H1 (cell line): ENCODE data around the gene GRXCR2. TPM values are rescaled to one million over a fixed set of nuclear protein-coding genes. Genes with fewer than 3 reads are reported as not detected.

Experiments
- CTCF ChIA-PET: fragments of 300-600 bp; sonication (Branson Sonifier 250); formaldehyde crosslinking; loops from one replicate; lab custom pipeline; 2021; ENCODE audit not compliant: partially characterized antibody; lab: Charles Lee
- POLR2A ChIA-PET: fragments of 300-600 bp; sonication (Branson Sonifier 250); formaldehyde crosslinking; loops from one replicate; lab custom pipeline; 2021; ENCODE audit warnings: inconsistent platforms; ENCODE audit not compliant: partially characterized antibody; lab: Charles Lee
- DNase-seq, 2 experiments: peaks; one replicate each; pipeline versions ENCODE4 v3.0.0 to v3.0.0-alpha.2; 2010 to 2022; ENCODE audit warnings: low spot score in 2 of 2, low read depth in 1 of 2, mixed read lengths in 1 of 2
- FAIRE-seq: peaks from 2 replicates; lab custom pipeline; 2011; peaks lifted over from hg19 to GRCh38; lab: Jason Lieb, UNC
- H2AFZ ChIP-seq: 2 replicates; pipeline ENCODE4 v1.8.1; 2012; ENCODE audit warnings: low read length, inconsistent platforms
- H2AK5ac ChIP-seq: 2 replicates; pipeline ENCODE4 v1.6.1; 2013; ENCODE audit warnings: low read depth, low read length
- H2BK120ac ChIP-seq: replicated peaks from 2 replicates; pipeline ENCODE3; 2013; ENCODE audit warnings: low read depth, low read length, inconsistent platforms
- H2BK12ac ChIP-seq: 2 replicates; pipeline ENCODE4 v1.6.1; 2013; ENCODE audit warnings: low read depth, low read length
- H2BK15ac ChIP-seq: 2 replicates; pipeline ENCODE4 v1.6.1; 2013; ENCODE audit warnings: low read length
- H2BK20ac ChIP-seq: 2 replicates; pipeline ENCODE4 v1.6.1; 2013; ENCODE audit warnings: low read length
- H2BK5ac ChIP-seq: 2 replicates; pipeline ENCODE4 v1.6.1; 2013; ENCODE audit warnings: low read depth, low read length
- H3K14ac ChIP-seq: 2 replicates; pipeline ENCODE4 v1.6.1; 2013; ENCODE audit warnings: inconsistent platforms; ENCODE audit not compliant: insufficient read length
- H3K18ac ChIP-seq: 2 replicates; pipeline ENCODE4 v1.6.1; 2013; ENCODE audit warnings: low read length; ENCODE audit errors: extremely low read depth
- H3K23ac ChIP-seq: 2 replicates; pipeline ENCODE4 v1.6.1; 2013; ENCODE audit warnings: inconsistent platforms; ENCODE audit not compliant: insufficient read length
- H3K23me2 ChIP-seq: 2 replicates; pipeline ENCODE4 v1.6.1; 2013; ENCODE audit warnings: low read depth, low read length
- H3K27ac ChIP-seq: 2 replicates; pipeline ENCODE4 v1.6.1; 2011; ENCODE audit warnings: low read depth, low read length, inconsistent platforms
- H3K27me3 ChIP-seq, 4 experiments: replicated peaks in 1 of 4; 1 replicate in 1 of 4; 2 replicates in 3 of 4; pipeline versions ENCODE4 v1.6.1 to v1.8.1; 2011 to 2013; ENCODE audit warnings: low read length in 3 of 4, mild to moderate bottlenecking in 3 of 4, inconsistent platforms in 2 of 4, mixed read lengths in 2 of 4, moderate library complexity in 1 of 4; ENCODE audit not compliant: control insufficient read depth in 3 of 4, insufficient read depth in 3 of 4; ENCODE audit errors: extremely low read depth in 1 of 4
- H3K36me3 ChIP-seq, 4 experiments: 2 replicates each; pipeline versions ENCODE4 v1.6.1 to v1.8.1; 2011 to 2013; ENCODE audit warnings: mild to moderate bottlenecking in 4 of 4, low read length in 3 of 4, moderate library complexity in 2 of 4, control low read depth in 1 of 4, inconsistent platforms in 1 of 4; ENCODE audit not compliant: insufficient read depth in 4 of 4, control insufficient read depth in 2 of 4
- H3K4ac ChIP-seq: replicated peaks from 2 replicates; pipeline ENCODE3; 2013; ENCODE audit warnings: low read length, low read depth, mixed read lengths, inconsistent platforms; ENCODE audit not compliant: insufficient read length
- H3K4me1 ChIP-seq, 4 experiments: replicated peaks in 1 of 4; 1 replicate in 1 of 4; 2 replicates in 3 of 4; pipeline versions ENCODE4 v1.6.1 to v1.8.1; 2011 to 2013; ENCODE audit warnings: low read length in 3 of 4, inconsistent platforms in 2 of 4, mixed read lengths in 1 of 4; ENCODE audit not compliant: insufficient read depth in 4 of 4, control insufficient read depth in 3 of 4
- H3K4me2 ChIP-seq, 2 experiments: 2 replicates each; pipeline versions ENCODE4 v1.6.1 to v1.8.1; 2011 to 2013; ENCODE audit warnings: low read depth in 2 of 2, low read length in 2 of 2, control low read depth in 1 of 2, inconsistent platforms in 1 of 2, mild to moderate bottlenecking in 1 of 2; ENCODE audit not compliant: insufficient read depth in 1 of 2
- H3K4me3 ChIP-seq, 4 experiments: fragments of 200-600, 300-600 bp in 1 of 4; sonication (generic), shearing (Covaris generic), sonication (Bioruptor Twin) in 1 of 4; 2 replicates each; pipeline versions ENCODE4 v1.5.1 to v1.8.1; 2011 to 2016; ENCODE audit warnings: low read length in 4 of 4, low read depth in 3 of 4, control low read depth in 2 of 4, inconsistent platforms in 2 of 4, mild to moderate bottlenecking in 2 of 4, mixed read lengths in 1 of 4, moderate library complexity in 1 of 4; ENCODE audit not compliant: insufficient read depth in 2 of 4; ENCODE audit errors: extremely low read depth in 1 of 4
- H3K56ac ChIP-seq: replicated peaks from 2 replicates; pipeline ENCODE3; 2013; ENCODE audit warnings: low read depth, mild to moderate bottlenecking, mixed read lengths, low read length, inconsistent platforms; ENCODE audit not compliant: insufficient read length
- H3K79me1 ChIP-seq: 2 replicates; pipeline ENCODE4 v1.6.1; 2013; ENCODE audit warnings: low read depth, low read length, control low read depth
- H3K79me2 ChIP-seq, 2 experiments: 2 replicates each; pipeline versions ENCODE4 v1.6.1 to v1.8.1; 2012 to 2013; ENCODE audit warnings: low read length in 2 of 2, mild to moderate bottlenecking in 2 of 2, inconsistent platforms in 1 of 2; ENCODE audit not compliant: insufficient read depth in 2 of 2, control insufficient read depth in 1 of 2
- H3K9ac ChIP-seq, 4 experiments: replicated peaks in 1 of 4; 1 replicate in 1 of 4; 2 replicates in 3 of 4; pipeline versions ENCODE4 v1.6.1 to v1.8.1; 2011 to 2013; ENCODE audit warnings: low read depth in 3 of 4, low read length in 3 of 4, control low read depth in 2 of 4, mild to moderate bottlenecking in 2 of 4, moderate library complexity in 2 of 4, inconsistent platforms in 1 of 4; ENCODE audit errors: extremely low read depth in 1 of 4
- H3K9me3 ChIP-seq, 2 experiments: 2 replicates each; pipeline versions ENCODE4 v1.6.1 to v1.8.1; 2012 to 2013; ENCODE audit warnings: mild to moderate bottlenecking in 2 of 2, moderate library complexity in 2 of 2, control low read depth in 1 of 2, inconsistent platforms in 1 of 2, low read depth in 1 of 2, low read length in 1 of 2, mixed read lengths in 1 of 2; ENCODE audit not compliant: insufficient read depth in 2 of 2
- H4K20me1 ChIP-seq, 2 experiments: replicated peaks in 1 of 2; 2 replicates each; pipeline versions ENCODE3 to v1.8.1; 2011 to 2013; ENCODE audit warnings: inconsistent platforms in 2 of 2, low read length in 2 of 2, mild to moderate bottlenecking in 1 of 2; ENCODE audit not compliant: insufficient read depth in 2 of 2, control insufficient read depth in 1 of 2
- H4K5ac ChIP-seq: 2 replicates; pipeline ENCODE4 v1.6.1; 2013; ENCODE audit warnings: low read length, low read depth, mixed read lengths, inconsistent platforms; ENCODE audit not compliant: insufficient read length
- H4K8ac ChIP-seq: 2 replicates; pipeline ENCODE4 v1.8.0; 2013; ENCODE audit warnings: mild to moderate bottlenecking, moderate library complexity, low read length, inconsistent platforms; ENCODE audit not compliant: insufficient read depth; ENCODE audit errors: extremely low read depth
- H4K91ac ChIP-seq: replicated peaks from 2 replicates; pipeline ENCODE3; 2013; ENCODE audit warnings: low read length, mixed read lengths, inconsistent platforms; ENCODE audit not compliant: insufficient read length
- BCL11A ChIP-seq, 2 experiments: IDR thresholded peaks; one replicate each; pipeline ENCODE4 v1.6.1; 2011; ENCODE audit warnings: low read depth in 2 of 2, low read length in 2 of 2, mild to moderate bottlenecking in 2 of 2
- BRCA1 ChIP-seq: IDR thresholded peaks from 2 replicates; pipeline ENCODE4 v1.6.1; 2012; ENCODE audit warnings: low read depth, low read length, improper control_type of control experiment
- EZH2 ChIP-seq: fragments of 200-600 bp; sonication (generic); IDR thresholded peaks from 2 replicates; pipeline ENCODE4 v1.7.1; 2012; ENCODE audit warnings: low read depth, mild to moderate bottlenecking, moderate library complexity, low read length, inconsistent platforms; ENCODE audit not compliant: severe bottlenecking
- JUN ChIP-seq: IDR thresholded peaks from 2 replicates; pipeline ENCODE4 v1.6.1; 2011; ENCODE audit warnings: low read depth, mild to moderate bottlenecking, improper control_type of control experiment, low read length
- KDM1A ChIP-seq: fragments of 200-600, 300-600 bp; sonication (generic); IDR thresholded peaks from 2 replicates; pipeline ENCODE4 v1.7.1; 2016; ENCODE audit warnings: mild to moderate bottlenecking, low read length, borderline replicate concordance
- POLR2A ChIP-seq, 2 experiments: IDR thresholded peaks; 1 replicate in 1 of 2; 2 replicates in 1 of 2; pipeline ENCODE4 v1.6.1; 2011; ENCODE audit warnings: low read depth in 2 of 2, low read length in 2 of 2, mild to moderate bottlenecking in 2 of 2; ENCODE audit errors: control extremely low read depth in 1 of 2
- POU5F1 ChIP-seq: IDR thresholded peaks from 2 replicates; pipeline ENCODE4 v1.6.1; 2011; ENCODE audit warnings: low read depth, mild to moderate bottlenecking, low read length, moderate library complexity
- RBBP5 ChIP-seq: IDR thresholded peaks from 2 replicates; pipeline ENCODE4 v1.7.1; 2012; ENCODE audit warnings: low read depth, mild to moderate bottlenecking, inconsistent platforms, low read length, moderate library complexity, borderline replicate concordance
- RXRA ChIP-seq: IDR thresholded peaks from 2 replicates; pipeline ENCODE4 v1.6.1; 2011; ENCODE audit warnings: low read depth, mild to moderate bottlenecking, low read length, moderate library complexity; ENCODE audit not compliant: insufficient read depth
- SUZ12 ChIP-seq: fragments of 200-600 bp; sonication (generic); IDR thresholded peaks from 2 replicates; pipeline ENCODE4 v1.6.1; 2012; ENCODE audit warnings: mild to moderate bottlenecking, inconsistent platforms, low read length, moderate library complexity, mixed read lengths
- TEAD4 ChIP-seq: IDR thresholded peaks from 2 replicates; pipeline ENCODE4 v1.6.1; 2012; ENCODE audit warnings: low read depth, low read length, inconsistent platforms, mixed read lengths
- USF2 ChIP-seq: IDR thresholded peaks from 2 replicates; pipeline ENCODE4 v1.6.1; 2011; ENCODE audit warnings: low read length, improper control_type of control experiment
- YY1 ChIP-seq: IDR thresholded peaks from 2 replicates; pipeline ENCODE4 v1.6.1; 2011; ENCODE audit warnings: low read depth, mild to moderate bottlenecking, low read length
- WGBS, 2 experiments: shearing (Covaris generic) in 1 of 2; methylation state at CpG; one replicate each; pipeline versions ENCODE4 v1.1.6 to v1.1.7; 2013 to 2015; ENCODE audit warnings: low lambda C conversion rate in 2 of 2, mixed read lengths in 2 of 2, inconsistent platforms in 1 of 2, low coverage in 1 of 2, missing lambda C conversion rate in 1 of 2; ENCODE audit not compliant: insufficient replicate concordance in 2 of 2, insufficient coverage in 1 of 2, insufficient read length in 1 of 2; ENCODE audit errors: extremely low coverage in 1 of 2, missing lambda C conversion rate in 1 of 2; 5-methylcytosine and 5-hydroxymethylcytosine counted together
- polyA plus RNA-seq, 7 experiments: library from polyadenylated mRNA; depleted of rRNA in 3 of 7; stranded (reverse) in 5 of 7; unstranded in 2 of 7; fragments of >200 nt in 5 of 7; fragments of 200-250 nt in 2 of 7; gene quantifications; 1 replicate in 5 of 7; 2 replicates in 1 of 7; 4 replicates in 1 of 7; pipeline versions ENCODE4 v1.2.1 to v1.2.3, GENCODE V29; 2011 to 2013; ENCODE audit warnings: missing spikeins in 2 of 7, mixed read lengths in 2 of 7
- total RNA-seq: library from RNA; stranded (reverse); fragmentation: NEBNext Ultra II Directional; extraction: Animal tissue kit (Norgen Biotek cat#: 25700); gene quantifications from 2 replicates; pipeline ENCODE4 v1.2.1, GENCODE V29; 2021

GRXCR2 gene
- total and polyA plus RNA-seq, 2 of the 8 experiments (the other 6 are each of a cell fraction or from before 2014, with no cell fraction given): not detected

- Histone ChIP-seq H2AK5ac (no peak overlapping the region), H2BK5ac (no peak overlapping the region), H3K9me3 (no peaks in the 10 kb centered on the region), H3K23ac (no peak overlapping the region), H3K4ac (no peak overlapping the region), H3K18ac (no peak overlapping the region), H3K79me2 (no peaks in the 10 kb centered on the region), H2BK20ac (no peak overlapping the region), H2BK12ac (no peak overlapping the region), H4K8ac (no peak overlapping the region), H3K14ac (no peak overlapping the region), H3K27ac (no peak overlapping the region), H4K91ac (no peak overlapping the region), H3K23me2 (no peaks in the 10 kb centered on the region), H3K27me3 (no peaks in the 10 kb centered on the region), H3K9ac (no peak overlapping the region), H3K4me2 (no peak overlapping the region), H3K56ac (no peak overlapping the region), H4K5ac (no peak overlapping the region), H3K36me3 (no peaks in the 10 kb centered on the region), H2AFZ (no peak overlapping the region), H2BK15ac (no peak overlapping the region), H3K4me1 (peaks cover 0 to 4% (median 0%) of the 10 kb centered on the region in 4 experiments; a peak in 2 of 7 replicates), H2BK120ac (no peak overlapping the region), H3K4me3 (no peak overlapping the region), H4K20me1 (no peaks in the 10 kb centered on the region), H3K79me1 (no peaks in the 10 kb centered on the region)
- no peak for DNase-seq
- TF ChIP-seq JUN: no peak
- no peak for TF ChIP-seq SUZ12
- TF ChIP-seq POLR2A (IDR thresholded peaks at IDR 0.05; ENCODE audit: control extremely low read depth in 1 of 2, low read depth in 2 of 2, low read length in 2 of 2): no peak
- TF ChIP-seq EZH2: no peak
- no peak for TF ChIP-seq BRCA1
- no peak for TF ChIP-seq YY1
- no peak for TF ChIP-seq POU5F1
- TF ChIP-seq TEAD4: no peak
- TF ChIP-seq BCL11A (IDR thresholded peaks at IDR 0.05; ENCODE audit: low read depth in 2 of 2, low read length in 2 of 2): no peak
- TF ChIP-seq RXRA: no peak
- no peak for TF ChIP-seq RBBP5
- TF ChIP-seq USF2: no peak
- TF ChIP-seq KDM1A: no peak
- POLR2A ChIA-PET: interaction anchor here (1.3 kb wide), 1 partner anchor 9 kb away, joined by 3 read pairs; no protein-coding TSS in a partner anchor
- CTCF ChIA-PET: interaction anchor here (1.3 to 4.4 kb wide), 3 partner anchors 12 to 122 kb away, joined by 5 to 31 read pairs (median 8); no protein-coding TSS in a partner anchor
- 88 to 100% methylated on average over 1 to 6 of the region's 6 CpGs for WGBS, 2 experiments
- no peak for FAIRE-seq
Measured at GRCh38 chr5:145919413-145919812, 46.6 kb upstream of the GRXCR2 start.
